Transverse colon (tissue), 4 donors: ENCODE results near the gene GRM8.

Source experiments
- CTCF ChIP-seq, 5 experiments: fragments of 200-600 bp in 3 of 5; fragments of 450-650 bp in 2 of 5; sonication (generic) in 3 of 5; IDR thresholded peaks; 1 replicate in 2 of 5; 2 replicates in 3 of 5; pipeline ENCODE4 v1.5.1; 2016 to 2017; ENCODE audit warnings: antibody characterized with exemption in 5 of 5, inconsistent platforms in 3 of 5, mild to moderate bottlenecking in 2 of 5, moderate library complexity in 1 of 5
- POLR2AphosphoS5 ChIP-seq, 3 donors: sonication (generic); formaldehyde crosslinking; IDR thresholded peaks; one replicate each; pipeline ENCODE4 v1.6.1; 2016; ENCODE audit warnings: antibody characterized with exemption in 3 of 3

DNA sequence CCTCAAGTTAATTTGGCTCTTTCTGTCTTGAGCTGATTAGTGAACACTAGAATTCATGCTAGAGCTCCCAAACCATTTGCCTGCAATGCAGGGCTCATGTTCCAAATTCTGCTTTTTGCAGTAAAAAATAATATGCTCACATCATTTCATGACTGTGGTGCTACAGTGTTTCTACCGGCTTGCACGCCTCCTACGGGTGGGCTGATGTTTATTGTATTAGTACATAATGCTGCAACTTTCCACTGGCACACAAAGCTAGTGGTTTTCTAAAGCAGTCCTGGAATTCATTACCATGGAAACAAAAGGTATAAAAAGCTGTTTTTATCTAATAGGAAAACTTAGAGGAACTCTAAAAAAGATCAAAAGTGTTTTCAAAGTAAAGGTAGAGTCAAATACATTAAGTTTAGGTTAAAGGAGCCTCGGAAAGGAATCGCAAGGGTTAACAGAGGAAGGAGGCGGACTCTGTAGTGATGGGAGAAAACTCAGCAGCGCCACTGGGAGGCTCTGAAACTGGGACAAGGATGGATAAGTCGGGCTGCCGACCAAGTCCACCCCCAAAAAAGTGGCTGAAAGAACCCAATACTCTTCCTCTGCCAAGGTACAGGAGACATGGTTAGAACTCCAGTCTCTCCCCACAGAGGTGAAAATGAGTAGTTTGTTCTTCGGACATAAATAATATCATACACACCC lies 25.9 kb downstream of the GRM8 start:
- TF ChIP-seq CTCF (IDR thresholded peaks at IDR 0.05): no peak
- no peak for TF ChIP-seq POLR2AphosphoS5 (IDR thresholded peaks at IDR 0.05)
